Mammary epithelial cell (primary cell): ENCODE data around the gene ETV4.

Source experiments
- EZH2 ChIP-seq: IDR thresholded peaks from 2 replicates; pipeline ENCODE4 v1.6.1; 2012; ENCODE audit warnings: low read length, inconsistent platforms, borderline replicate concordance
- TF ChIP-seq, protein P1 (sequence below), 2 donors: IDR thresholded peaks in 1 of 2; conservative IDR thresholded peaks in 1 of 2; 2 replicates each; pipeline ENCODE4 v1.5.1; 2011 to 2012; ENCODE audit warnings: inconsistent platforms in 2 of 2, low read length in 2 of 2, mild to moderate bottlenecking in 2 of 2, control low read depth in 1 of 2, low read depth in 1 of 2; ENCODE audit not compliant: insufficient read depth in 1 of 2; ENCODE audit errors: extremely low read depth in 1 of 2

- TF ChIP-seq, protein P1, sequence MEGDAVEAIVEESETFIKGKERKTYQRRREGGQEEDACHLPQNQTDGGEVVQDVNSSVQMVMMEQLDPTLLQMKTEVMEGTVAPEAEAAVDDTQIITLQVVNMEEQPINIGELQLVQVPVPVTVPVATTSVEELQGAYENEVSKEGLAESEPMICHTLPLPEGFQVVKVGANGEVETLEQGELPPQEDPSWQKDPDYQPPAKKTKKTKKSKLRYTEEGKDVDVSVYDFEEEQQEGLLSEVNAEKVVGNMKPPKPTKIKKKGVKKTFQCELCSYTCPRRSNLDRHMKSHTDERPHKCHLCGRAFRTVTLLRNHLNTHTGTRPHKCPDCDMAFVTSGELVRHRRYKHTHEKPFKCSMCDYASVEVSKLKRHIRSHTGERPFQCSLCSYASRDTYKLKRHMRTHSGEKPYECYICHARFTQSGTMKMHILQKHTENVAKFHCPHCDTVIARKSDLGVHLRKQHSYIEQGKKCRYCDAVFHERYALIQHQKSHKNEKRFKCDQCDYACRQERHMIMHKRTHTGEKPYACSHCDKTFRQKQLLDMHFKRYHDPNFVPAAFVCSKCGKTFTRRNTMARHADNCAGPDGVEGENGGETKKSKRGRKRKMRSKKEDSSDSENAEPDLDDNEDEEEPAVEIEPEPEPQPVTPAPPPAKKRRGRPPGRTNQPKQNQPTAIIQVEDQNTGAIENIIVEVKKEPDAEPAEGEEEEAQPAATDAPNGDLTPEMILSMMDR (conservative IDR thresholded peaks at IDR 0.05 in 1 of 2, IDR thresholded peaks at IDR 0.05 in 1 of 2; ENCODE audit: extremely low read depth in 1 of 2, insufficient read depth in 1 of 2, low read depth in 1 of 2, low read length in 2 of 2): no peak
- TF ChIP-seq EZH2: no peak
These were observed 28.9 kb upstream of the ETV4 start for GRCh38 chr17:43574896-43575525.
